Stimulated activated CD8-positive, alpha-beta memory T cell treated with anti-CD3 and anti-CD28 coated beads, Interleukin-4, amount 100 ng/mL, for 1 hour (primary cell): Measurements from ENCODE around the gene EHD2.

Experiments
- DNase-seq, 2 donors: peaks; one replicate each; pipeline ENCODE4 v3.0.0-alpha.2; 2020; ENCODE audit warnings: low read depth in 2 of 2, low spot score in 1 of 2

Gene EHD2

GRCh38 chr19:47691090-47691489, 22.1 kb upstream of the EHD2 start:
- DNase-seq: no peak

GRCh38 chr19:47691782-47692181, 21.4 kb upstream of the EHD2 start:
- DNase-seq: no peak

- no peak for DNase-seq
Measured at GRCh38 chr19:47693489-47693888, 19.7 kb upstream of the EHD2 start.

GRCh38 chr19:47693903-47694302, 19.3 kb upstream of the EHD2 start:
- no peak for DNase-seq

GRCh38 chr19:47694466-47695273, 18.6 kb upstream of the EHD2 start:
- DNase-seq: no peak

GRCh38 chr19:47695533-47696262, 17.5 kb upstream of the EHD2 start:
- DNase-seq: no peak

GRCh38 chr19:47696635-47697034, 16.6 kb upstream of the EHD2 start:
- DNase-seq: no peak

GRCh38 chr19:47697863-47698609, 15.2 kb upstream of the EHD2 start:
- peak in 1 of 2 donors; percentile 22 for DNase-seq

- DNase-seq: no peak
Measured at GRCh38 chr19:47698631-47699359, 14.4 kb upstream of the EHD2 start.

- peak in 1 of 2 donors; percentile 5 for DNase-seq
Measured at GRCh38 chr19:47699360-47699917, 13.8 kb upstream of the EHD2 start.

- no peak for DNase-seq
Measured at GRCh38 chr19:47700934-47701716, 12.1 kb upstream of the EHD2 start.

GRCh38 chr19:47701717-47702552, 11.3 kb upstream of the EHD2 start:
- no peak for DNase-seq

- no peak for DNase-seq
Measured at GRCh38 chr19:47702671-47703070, 10.6 kb upstream of the EHD2 start.

- DNase-seq: no peak
Measured at GRCh38 chr19:47703301-47703700, 9.9 kb upstream of the EHD2 start.

- no peak for DNase-seq
Measured at GRCh38 chr19:47704024-47704423, 9.2 kb upstream of the EHD2 start.

- DNase-seq: no peak
Measured at GRCh38 chr19:47704656-47705055, 8.6 kb upstream of the EHD2 start.

GRCh38 chr19:47707135-47707925, 5.9 kb upstream of the EHD2 start:
- peak; percentile 49 to 55 for DNase-seq

GRCh38 chr19:47711652-47712242, 1.5 kb upstream of the EHD2 start:
- DNase-seq: no peak
